K562 (cell line): ENCODE measurements around the gene AGAP1. TPM values are rescaled to one million over a fixed set of nuclear protein-coding genes. Genes with fewer than 3 reads are reported as not detected.

Experiments
- ATAC-seq: fragments of 200-7000 bp; cut with Tn5 transposase; 3 replicates; pipeline ENCODE4 v1.9.1; 2020; ENCODE audit warnings: moderate library complexity
- BruUV-seq: library from RNA; stranded (reverse); fragments of 400-500 nt; replicated peaks from 2 replicates; lab custom pipeline; 2021; lab: Mats Ljungman, UMichigan
- CTCF ChIA-PET: fragments of 300-600 bp; formaldehyde crosslinking; extraction: SDS; loops from one replicate; lab custom pipeline; 2021; ENCODE audit warnings: low intra/inter-chr PET ratio; lab: Yijun Ruan, JAX
- POLR2A ChIA-PET: fragments of 300-600, 350-650 bp; sonication (Branson Sonifier 250); formaldehyde crosslinking; extraction: SDS; loops from one replicate; lab custom pipeline; 2021; ENCODE audit warnings: antibody characterized with exemption, inconsistent platforms; lab: Yijun Ruan, JAX
- DNase-seq, 4 experiments: peaks; one replicate each; pipeline versions ENCODE4 v3.0.0 to v3.0.0-alpha.2; 2011 to 2018; ENCODE audit warnings: low spot score in 3 of 4, mixed read lengths in 3 of 4; ENCODE audit errors: extremely low read depth in 1 of 4
- FAIRE-seq: peaks from 2 replicates; lab custom pipeline; 2011; peaks lifted over from hg19 to GRCh38; lab: Jason Lieb, UNC
- H2AFZ ChIP-seq: 2 replicates; pipeline ENCODE4 v1.6.0; 2011; ENCODE audit warnings: low read depth, low read length, control low read depth, inconsistent platforms
- H3K27ac ChIP-seq: fragments of 200-600 bp; 3 replicates; pipeline ENCODE4 v1.8.0; 2011; ENCODE audit warnings: low read depth, mild to moderate bottlenecking, control low read depth, inconsistent platforms, low read length, moderate library complexity, mixed read lengths; ENCODE audit errors: extremely low read depth
- H3K27me3 ChIP-seq, 2 experiments: fragments of 300-600 bp in 1 of 2; 2 replicates in 1 of 2; 3 replicates in 1 of 2; pipeline versions ENCODE4 v1.6.0 to v1.8.0; 2011; ENCODE audit warnings: inconsistent platforms in 2 of 2, low read length in 2 of 2, mild to moderate bottlenecking in 1 of 2, mixed read lengths in 1 of 2, moderate library complexity in 1 of 2; ENCODE audit not compliant: control insufficient read depth in 2 of 2, insufficient read depth in 2 of 2
- H3K36me3 ChIP-seq: fragments of 300-600 bp; 3 replicates; pipeline ENCODE4 v1.8.0; 2011; ENCODE audit warnings: mild to moderate bottlenecking, low read length, inconsistent platforms; ENCODE audit not compliant: control insufficient read depth, insufficient read depth
- H3K4me1 ChIP-seq, 2 experiments: fragments of 200-600 bp in 1 of 2; replicated peaks in 1 of 2; 2 replicates in 1 of 2; 3 replicates in 1 of 2; pipeline versions ENCODE4 v1.5.1 to v1.8.0; 2011; ENCODE audit warnings: inconsistent platforms in 2 of 2, low read length in 2 of 2, mild to moderate bottlenecking in 1 of 2, mixed read lengths in 1 of 2, moderate library complexity in 1 of 2; ENCODE audit not compliant: control insufficient read depth in 2 of 2, insufficient read depth in 2 of 2
- H3K4me2 ChIP-seq: 2 replicates; pipeline ENCODE4 v1.6.1; 2011; ENCODE audit warnings: low read length, control low read depth, inconsistent platforms, mixed read lengths; ENCODE audit not compliant: insufficient read depth
- H3K4me3 ChIP-seq: fragments of 200-600 bp; sonication (generic), shearing (Covaris generic); 2 replicates; pipeline ENCODE4 v1.5.1; 2016; ENCODE audit warnings: control low read depth, inconsistent platforms
- H3K79me2 ChIP-seq: fragments of 200-600 bp; 3 replicates; pipeline ENCODE4 v1.8.0; 2011; ENCODE audit warnings: low read length, inconsistent platforms; ENCODE audit not compliant: control insufficient read depth, insufficient read depth
- H3K9ac ChIP-seq, 2 experiments: 2 replicates each; pipeline versions ENCODE4 v1.6.0 to v1.6.1; 2011; ENCODE audit warnings: low read depth in 2 of 2, low read length in 2 of 2, control low read depth in 1 of 2, inconsistent platforms in 1 of 2, mild to moderate bottlenecking in 1 of 2, mixed read lengths in 1 of 2; ENCODE audit not compliant: insufficient read depth in 1 of 2
- H3K9me1 ChIP-seq: one replicate; pipeline ENCODE4 v1.6.0; 2011; ENCODE audit warnings: inconsistent platforms, mild to moderate bottlenecking, low read length, moderate library complexity; ENCODE audit not compliant: control insufficient read depth, insufficient read depth
- H3K9me3 ChIP-seq: replicated peaks from 2 replicates; pipeline ENCODE4 v1.5.1; 2011; ENCODE audit warnings: low read depth, low read length, inconsistent platforms; ENCODE audit not compliant: control insufficient read depth, insufficient read depth
- H4K20me1 ChIP-seq: replicated peaks from 2 replicates; pipeline ENCODE4 v1.6.1; 2011; ENCODE audit warnings: low read length, inconsistent platforms, mixed read lengths; ENCODE audit not compliant: control insufficient read depth, insufficient read depth
- ARHGAP35 ChIP-seq: fragments of 450-650 bp; IDR thresholded peaks from 2 replicates; pipeline ENCODE4 v1.6.1; 2018; ENCODE audit not compliant: partially characterized antibody
- BMI1 ChIP-seq: fragments of 150-350 bp; IDR thresholded peaks from 2 replicates; pipeline ENCODE4 v1.6.1; 2014; ENCODE audit warnings: low read length
- GMEB1 ChIP-seq: fragments of 250-450 bp; sonication (Bioruptor Pico); IDR thresholded peaks from 2 replicates; pipeline ENCODE4 v1.4.0; 2020; ENCODE audit warnings: mild to moderate bottlenecking
- HNRNPL ChIP-seq: fragments of 200-400 bp; formaldehyde crosslinking; IDR thresholded peaks from 2 replicates; pipeline ENCODE4 v1.6.1; 2017; ENCODE audit warnings: low read depth, mild to moderate bottlenecking, low read length
- TBP ChIP-seq: optimal IDR thresholded peaks from 2 replicates; pipeline ENCODE3; 2011; ENCODE audit warnings: low read depth, low read length, improper control_type of control experiment
- WGBS: fragments of 100-300 bp; shearing (Covaris generic); methylation state at CpG from one replicate; pipeline ENCODE4 v1.1.6; 2016; ENCODE audit warnings: low coverage, mixed read lengths; ENCODE audit not compliant: insufficient coverage; ENCODE audit errors: missing lambda C conversion rate; 5-methylcytosine and 5-hydroxymethylcytosine counted together
- in situ Hi-C: fragments of 300-500 bp; cut with MboI; formaldehyde crosslinking; loops from 4 replicates; pipeline ENCODE4 v1.15.0; 2018; ENCODE audit warnings: inconsistent platforms, mixed read lengths
- intact Hi-C: fragments of 100-400 bp; cut with micrococcal nuclease; formaldehyde crosslinking; loops from 2 replicates; pipeline ENCODE4 v1.14.2; 2022
- polyA plus RNA-seq, 8 experiments: library from polyadenylated mRNA; depleted of rRNA in 4 of 8; stranded (reverse) in 5 of 8; unstranded in 3 of 8; fragments of >200 nt; fragmentation: Nextera tagmentation in 2 of 8; fragmentation: Illumina TruSeq in 1 of 8; extraction: Ambion mirVana in 2 of 8; extraction: Trizol in 1 of 8; gene quantifications; 2 replicates each; pipeline versions ENCODE4 v1.2.1 to v1.2.3, GENCODE V29; 2011 to 2014; ENCODE audit warnings: inconsistent platforms in 1 of 8, missing spikeins in 1 of 8
- total RNA-seq, 7 experiments: library from RNA; depleted of rRNA in 6 of 7; stranded (reverse); fragments of >200 nt in 6 of 7; fragmentation: Illumina TruSeq in 2 of 7; extraction: Trizol in 2 of 7; gene quantifications; 2 replicates each; pipeline versions ENCODE4 v1.2.1 to v1.2.3, GENCODE V29; 2011 to 2021; ENCODE audit warnings: low replicate concordance in 1 of 7

The AGAP1 gene
- total and polyA plus RNA-seq, 9 of the 15 experiments (the other 6 are each of a cell fraction or from before 2014, with no cell fraction given): 1.3 to 24.0 (median 10.6) TPM

- no peak for TF ChIP-seq HNRNPL
- TF ChIP-seq, all 486 proteins: peak for 0
Observed at GRCh38 chr2:236047886-236048540, 554.2 kb downstream of the AGAP1 start (continued).

GRCh38 chr2:236049981-236050380 lies 556.1 kb downstream of the AGAP1 start:
- POLR2A ChIA-PET: interaction anchor here (0.8 kb wide), 1 partner anchor 9 kb away, joined by 3 read pairs; no protein-coding TSS in a partner anchor
- 85% methylated on average over 7 of the region's 8 CpGs for WGBS

More at GRCh38 chr2:236049981-236050380, 556.1 kb downstream of the AGAP1 start:
- no peak for ATAC-seq
- CTCF ChIA-PET: no interaction called here
- H3K9me3 ChIP-seq: no peaks in the 10 kb centered on the region
- H3K36me3 ChIP-seq: peaks cover 3% of the 10 kb centered on the region; the same call in 1 of the 3 replicates
- no peak for FAIRE-seq
- in situ Hi-C loops (no loop called here), intact Hi-C loops (no loop called here)
- H3K27me3 ChIP-seq: no peaks in the 10 kb centered on the region
- H2AFZ ChIP-seq: no peak overlapping the region
- no peak overlapping the region for H3K27ac ChIP-seq
- H3K9ac ChIP-seq: no peak overlapping the region
- no peak overlapping the region for H3K4me3 ChIP-seq
- no peaks in the 10 kb centered on the region for H3K4me1 ChIP-seq
- H3K9me1 ChIP-seq: no peaks in the 10 kb centered on the region
- DNase-seq: no peak
- no peaks in the 10 kb centered on the region for H3K79me2 ChIP-seq
- no peaks in the 10 kb centered on the region for H4K20me1 ChIP-seq
- TF ChIP-seq TBP: no peak
- TF ChIP-seq ARHGAP35: no peak
- TF ChIP-seq BMI1: no peak
- no peak for TF ChIP-seq GMEB1
- H3K4me2 ChIP-seq: no peak overlapping the region
- no TSS peak for BruUV-seq
